GM18520 (cell line): ENCODE measurements around the gene IL17RD.
"Not testable (repeated sequence)": the region's sequence is repeated elsewhere in the genome, so short reads cannot be mapped to it uniquely, and the experiment has no call there.

Experiments
- ATAC-seq: cut with Tn5 transposase; IDR thresholded peaks from one replicate; pipeline ENCODE4 v1.9.1; 2021; ENCODE audit not compliant: unreplicated experiment

The IL17RD gene

GRCh38 chr3:57093971-57094535 is 71.1 kb downstream of the IL17RD start:
- ATAC-seq, result no peak

DNA sequence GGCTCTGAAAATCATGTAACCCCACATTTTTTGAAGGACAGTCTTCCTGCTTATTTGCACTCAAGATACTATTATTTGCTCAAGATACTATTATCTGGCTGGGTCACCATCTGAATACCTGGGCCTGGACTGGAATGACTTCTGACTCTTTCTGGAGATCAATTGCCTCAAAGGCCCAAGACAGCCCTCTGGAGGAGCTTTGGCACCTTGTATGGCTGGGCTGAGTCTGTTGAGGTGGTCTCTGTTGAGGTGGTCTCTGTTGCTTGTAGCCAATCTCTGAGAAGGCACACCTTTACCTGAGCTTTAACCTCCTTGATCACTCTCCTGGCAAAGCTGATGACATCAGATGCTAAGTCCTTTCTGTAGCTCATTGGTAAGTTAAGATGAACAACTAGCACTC is 71.7 kb downstream of the IL17RD start:
- no peak for ATAC-seq

- no peak for ATAC-seq
Observed at GRCh38 chr3:57091521-57092273, 73.5 kb downstream of the IL17RD start.

GRCh38 chr3:57089043-57089442 is 76.1 kb downstream of the IL17RD start:
- ATAC-seq, result no peak

- no peak for ATAC-seq
Observed at GRCh38 chr3:57088503-57088902, 76.7 kb downstream of the IL17RD start.

GRCh38 chr3:57087361-57088092 is 77.6 kb downstream of the IL17RD start:
- no peak for ATAC-seq

DNA sequence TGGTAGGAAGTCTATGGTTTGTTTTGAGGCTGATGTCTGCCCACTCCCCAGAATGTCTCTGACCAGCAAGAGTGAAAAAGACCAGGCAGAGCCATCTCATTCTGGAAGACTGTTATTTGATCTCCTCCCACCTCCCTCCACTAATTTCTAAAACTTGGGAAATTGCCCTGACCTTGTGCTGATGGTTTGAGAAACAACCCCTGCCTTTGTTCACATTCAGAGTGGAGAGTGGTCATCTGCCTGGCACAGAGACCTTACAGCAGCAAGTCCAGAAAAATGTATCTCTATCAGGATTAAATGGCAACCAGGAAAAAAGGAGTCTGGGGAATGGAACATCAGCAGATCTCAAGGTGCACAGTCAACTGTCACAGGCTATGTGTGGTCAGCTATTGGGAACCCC is 79.0 kb downstream of the IL17RD start:
- no peak for ATAC-seq

DNA sequence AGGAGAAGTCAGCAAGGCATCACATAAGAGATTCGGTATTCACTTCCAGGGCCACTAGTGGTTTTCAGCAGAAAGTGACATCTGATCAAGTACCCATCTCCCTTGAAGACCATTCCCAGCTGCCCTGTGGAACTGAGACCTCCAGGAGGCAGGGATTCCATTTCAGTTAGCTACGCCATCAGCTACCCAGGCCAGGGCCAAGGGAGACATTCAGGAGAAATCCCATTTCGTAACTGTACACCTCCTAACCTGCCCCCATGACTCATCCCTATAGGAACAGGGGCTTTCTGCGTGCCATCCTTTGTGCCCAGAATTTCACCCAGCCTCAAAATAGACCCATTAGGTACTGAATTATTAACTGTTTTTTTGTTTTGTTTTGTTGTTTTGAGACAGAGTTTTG is 79.9 kb downstream of the IL17RD start:
- no peak for ATAC-seq

DNA sequence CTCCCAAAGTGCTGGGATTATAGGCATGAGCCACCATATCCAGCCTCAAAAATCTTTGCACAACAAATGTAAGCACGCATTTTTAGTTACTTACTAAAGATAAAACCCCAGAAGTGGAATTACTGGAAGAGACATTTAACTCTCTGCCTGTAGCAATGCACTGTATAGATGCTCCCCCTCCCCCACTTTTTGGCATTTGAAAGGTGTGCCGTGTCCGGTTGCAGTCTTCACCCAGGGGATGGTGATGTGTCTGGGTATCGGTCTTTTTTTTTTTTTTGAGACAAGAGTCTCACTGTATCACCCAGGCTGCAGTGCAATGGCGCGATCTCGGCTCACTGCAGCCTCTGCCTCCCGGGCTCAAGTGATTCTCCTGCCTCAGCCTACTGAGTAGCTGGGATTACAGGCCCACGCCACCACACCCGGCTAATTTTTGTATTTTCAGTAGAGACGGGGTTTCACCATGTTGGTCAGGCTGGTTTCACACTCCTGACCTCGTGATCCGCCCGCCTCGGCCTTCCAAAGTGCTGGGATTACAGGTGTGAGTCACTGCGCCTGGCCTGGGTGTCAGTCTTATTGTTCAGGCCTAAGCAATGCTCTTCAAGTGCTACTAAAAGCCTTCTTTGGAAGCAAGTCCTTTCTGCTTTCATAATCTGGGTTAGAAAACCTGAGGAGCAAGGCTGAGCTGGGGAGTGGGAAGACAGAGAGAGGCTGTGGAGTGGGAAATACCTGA is 81.7 kb downstream of the IL17RD start:
- not testable (repeated sequence) for ATAC-seq

DNA sequence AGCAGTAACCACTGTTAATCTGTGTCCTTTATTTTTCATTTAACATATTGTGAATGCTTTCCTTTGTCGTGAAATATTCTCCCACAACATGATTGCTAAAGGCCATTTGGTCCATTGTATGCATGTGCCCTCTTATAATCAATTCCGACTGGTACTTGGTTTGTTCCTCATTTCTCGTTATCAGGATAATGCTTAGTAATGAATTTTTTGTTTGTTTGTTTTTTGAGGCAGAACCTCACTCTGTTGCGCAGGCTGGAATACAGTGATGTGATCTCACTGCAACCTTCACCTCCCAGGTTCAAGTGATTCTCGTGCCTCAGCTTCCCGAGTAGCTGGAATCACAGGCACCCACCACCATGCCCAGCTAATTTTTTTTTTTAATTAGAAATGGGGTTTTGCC is 82.7 kb downstream of the IL17RD start:
- no peak for ATAC-seq

DNA sequence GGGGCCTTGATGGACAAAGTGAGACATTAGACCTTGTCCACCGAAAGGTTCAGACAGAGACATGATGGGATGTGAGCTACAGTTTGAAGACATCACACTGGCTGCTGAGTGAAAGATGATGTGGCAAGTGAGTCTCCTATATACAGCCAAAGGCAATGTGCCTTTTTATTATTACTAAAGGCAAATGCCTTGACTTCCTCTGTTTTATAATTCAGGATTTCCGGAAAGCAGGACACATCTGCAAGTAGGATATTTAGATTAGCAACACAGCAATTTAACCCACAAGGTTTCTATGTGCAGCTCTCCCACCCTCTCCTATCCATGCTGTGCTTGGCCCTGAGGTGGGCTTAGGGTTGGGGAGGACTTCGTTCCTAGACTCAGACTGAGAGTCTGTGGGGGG is 84.0 kb downstream of the IL17RD start:
- ATAC-seq, result no peak

DNA sequence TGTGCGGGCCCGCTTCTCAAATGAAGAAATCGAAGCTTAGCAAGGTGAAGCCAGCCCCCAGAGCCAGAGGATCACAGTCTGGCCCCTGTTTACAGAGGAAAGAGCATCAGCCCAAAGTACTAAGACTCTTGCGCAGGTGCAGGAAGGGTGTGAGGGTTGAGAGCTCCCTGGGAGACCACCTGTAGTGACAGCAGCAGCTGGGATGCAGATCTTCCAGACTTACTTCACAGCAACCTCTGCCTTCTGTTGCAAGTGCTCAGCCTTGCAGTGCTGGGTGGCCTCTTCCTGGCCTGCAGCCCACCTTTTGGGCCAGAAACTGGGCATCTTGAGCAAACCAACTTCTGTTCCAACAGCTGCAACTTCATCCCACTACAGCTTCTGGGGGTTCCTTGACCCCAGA is 85.0 kb downstream of the IL17RD start:
- no peak for ATAC-seq

DNA sequence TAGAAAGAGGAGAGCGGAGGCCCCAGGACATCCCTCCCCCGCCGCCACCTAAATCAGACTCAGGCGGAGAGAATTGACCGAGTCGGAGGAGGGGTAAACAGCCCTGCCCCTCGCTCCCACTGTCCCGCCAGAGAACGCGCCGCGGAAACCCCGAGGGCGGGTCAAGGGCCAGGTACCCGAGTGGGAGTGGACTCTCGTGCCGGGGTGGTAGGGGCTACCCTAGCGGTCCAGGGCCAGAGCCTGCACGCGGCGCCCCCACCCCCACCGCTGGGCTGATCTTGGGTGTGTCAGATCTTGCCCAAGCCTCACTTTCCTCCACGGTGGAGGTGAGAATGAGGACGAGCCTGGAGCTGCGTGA is 85.7 kb downstream of the IL17RD start:
- no peak for ATAC-seq

GRCh38 chr3:57078635-57079473 is 86.3 kb downstream of the IL17RD start:
- ATAC-seq, result no peak

DNA sequence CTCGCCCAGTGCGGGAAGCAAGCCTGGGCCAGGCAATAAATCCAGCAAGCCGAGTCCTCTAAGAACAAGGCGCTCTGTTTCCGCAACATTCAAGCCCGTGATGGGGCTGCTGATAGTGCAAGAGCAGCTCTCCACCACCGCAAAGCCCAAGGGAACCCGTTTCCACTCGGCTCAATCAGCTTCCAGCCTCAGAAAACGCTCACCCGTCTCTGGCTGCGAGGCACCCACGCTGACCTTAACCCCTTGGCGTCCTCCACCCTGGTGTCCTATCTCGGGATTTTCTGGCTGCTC is 86.9 kb downstream of the IL17RD start:
- ATAC-seq, result no peak

DNA sequence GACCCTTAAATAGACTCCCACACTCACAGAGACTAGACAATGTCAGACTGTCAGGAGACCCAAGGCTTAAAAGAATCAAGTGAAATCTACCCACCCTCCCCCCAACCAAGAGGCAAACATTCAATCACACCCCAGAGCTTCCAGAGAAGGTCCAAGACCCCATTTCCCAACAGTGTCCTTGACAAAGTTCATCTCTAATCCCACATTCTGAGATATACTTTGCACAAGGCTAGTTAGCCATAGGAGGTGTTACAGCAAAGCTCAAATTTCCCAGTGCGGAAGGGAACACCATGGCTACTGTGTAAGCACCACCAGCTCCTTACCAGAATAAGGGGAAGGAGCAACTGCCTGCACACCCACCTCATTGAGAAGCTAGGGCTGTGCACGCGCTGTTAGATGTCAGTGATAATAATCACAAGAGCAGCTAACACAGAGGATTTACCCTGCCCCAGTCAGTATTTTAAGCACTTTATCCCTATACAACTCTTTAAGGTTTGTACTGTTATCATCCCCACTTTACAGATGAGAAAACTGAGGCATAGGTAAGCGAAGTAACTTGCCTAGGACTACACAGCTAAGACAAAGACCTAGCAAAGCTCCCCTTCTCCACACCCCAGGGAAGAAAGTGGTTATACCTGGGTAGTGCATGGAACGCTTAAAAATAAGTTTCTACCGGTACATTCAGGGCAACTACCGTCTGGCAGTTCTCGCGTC is 87.4 kb downstream of the IL17RD start:
- no peak for ATAC-seq

GRCh38 chr3:57076422-57076951 is 88.7 kb downstream of the IL17RD start:
- ATAC-seq, result no peak

DNA sequence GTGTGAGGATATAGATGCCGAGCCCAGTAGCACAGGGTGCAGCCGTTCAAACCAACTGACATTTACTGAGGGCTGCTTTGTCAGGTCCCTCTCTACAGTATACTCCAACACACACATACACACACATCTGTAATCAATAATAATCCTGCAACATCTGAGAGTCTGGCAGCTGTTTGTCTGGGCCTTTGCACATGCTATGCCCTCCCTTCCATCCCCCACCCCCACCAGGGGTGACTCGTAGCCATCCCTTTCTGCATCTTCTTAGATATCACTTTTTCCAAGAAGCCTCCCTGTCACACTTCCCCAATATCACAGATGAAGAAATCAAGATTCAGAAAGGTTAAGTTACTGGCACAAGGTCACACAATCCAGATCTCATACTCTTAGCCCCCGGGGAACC is 91.0 kb downstream of the IL17RD start:
- ATAC-seq, result no peak

DNA sequence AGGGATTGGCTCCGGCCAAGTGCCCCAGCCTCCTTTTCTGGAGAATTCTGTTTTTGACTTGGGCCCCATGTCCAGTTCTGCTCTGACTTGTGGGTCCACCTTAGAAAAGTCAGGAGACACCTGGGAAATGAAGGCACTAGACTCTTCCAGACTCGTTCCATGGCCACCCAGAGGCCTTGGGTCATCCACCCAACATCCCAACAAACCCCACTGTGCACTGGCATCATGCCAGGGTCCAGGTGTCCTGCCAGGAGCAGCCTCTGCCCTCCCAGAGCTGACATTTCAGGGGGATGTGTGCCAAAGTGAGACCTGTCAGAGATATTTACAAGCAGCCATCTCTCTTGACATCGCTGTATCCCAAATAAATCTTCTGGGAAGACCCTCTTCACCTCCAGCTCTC is 91.5 kb downstream of the IL17RD start:
- no peak for ATAC-seq

GRCh38 chr3:57069503-57069902 is 95.7 kb downstream of the IL17RD start:
- ATAC-seq, result no peak
